ENCODE data around the gene MAPK8IP3.

Gene MAPK8IP3

DNA sequence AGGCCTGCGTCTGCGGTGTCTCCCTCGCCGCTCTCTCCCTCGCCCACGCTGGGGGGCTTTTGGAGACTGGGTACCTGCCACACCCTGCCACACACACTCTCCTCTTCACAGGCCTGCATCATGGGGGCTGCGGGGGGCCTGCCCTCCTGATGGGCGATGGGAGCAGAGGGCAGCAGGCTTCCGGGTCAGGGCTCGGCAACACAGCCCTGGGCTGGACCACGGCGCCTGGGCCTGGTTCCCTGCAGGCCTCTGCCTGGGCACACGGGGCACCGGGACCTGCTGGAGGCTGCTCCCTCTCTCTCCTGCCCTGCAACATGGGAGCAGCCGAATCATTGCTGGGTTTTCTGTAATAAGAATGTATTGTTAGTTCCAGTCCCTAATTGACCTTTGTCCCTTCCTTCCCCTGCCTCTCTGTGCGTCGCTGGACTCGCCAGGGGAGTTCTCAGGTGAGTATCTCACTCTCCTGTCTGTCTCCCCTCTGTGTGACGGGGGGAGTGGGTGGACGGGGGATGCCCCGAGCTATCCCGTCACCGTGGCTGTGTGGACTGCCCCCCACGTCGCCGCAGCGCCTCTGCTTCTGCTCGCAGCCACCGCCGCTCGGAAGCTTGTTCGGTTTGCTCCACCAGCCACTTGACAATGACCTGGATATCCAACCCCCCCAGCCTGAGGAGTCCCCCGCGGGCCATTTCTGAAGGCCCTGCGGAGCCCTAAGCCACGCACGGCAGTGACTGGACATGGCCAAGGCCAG lies 51.9 kb downstream of the MAPK8IP3 start:
- H2BK12ac ChIP-seq (ENCODE audit: low read length) = no peak overlapping the region
- H3K4me1 ChIP-seq (ENCODE audit: control insufficient read depth in 1 of 2, insufficient read depth in 2 of 2, low read length in 2 of 2) = no peaks in the 10 kb centered on the region
- H3K36me3 ChIP-seq (ENCODE audit: control insufficient read depth in 1 of 2, insufficient read depth in 2 of 2, low read length in 2 of 2) = peaks cover 37 to 50% of the 10 kb centered on the region in 2 experiments
- H3K4me3 ChIP-seq (ENCODE audit: low read depth, low read length) = no peak overlapping the region
- no peak overlapping the region for H2BK120ac ChIP-seq (ENCODE audit: insufficient read depth, low read length, poor library complexity)
- WGBS (ENCODE audit: extremely low coverage, insufficient coverage, insufficient read length) = no CpG with 5 or more reads among the region's 37 CpGs
- H3K27ac ChIP-seq (ENCODE audit: low read depth, low read length) = no peak overlapping the region
- H4K8ac ChIP-seq (ENCODE audit: low read depth, low read length) = no peak overlapping the region
- peaks cover 2% of the 10 kb centered on the region for H3K9me3 ChIP-seq (ENCODE audit: insufficient read depth, low read depth, low read length)
- no peak overlapping the region for H2AK5ac ChIP-seq (ENCODE audit: low read length)
- H3K4me2 ChIP-seq (ENCODE audit: low read length) = no peak overlapping the region
- no peak overlapping the region for H2BK5ac ChIP-seq (ENCODE audit: low read depth, low read length, poor library complexity)
- H3K79me1 ChIP-seq (ENCODE audit: low read length) = no peaks in the 10 kb centered on the region
- H3K9ac ChIP-seq (ENCODE audit: low read length) = no peak overlapping the region
- no peak overlapping the region for H2AFZ ChIP-seq (ENCODE audit: insufficient read depth, low read length, poor library complexity)
- no peak overlapping the region for H3K4ac ChIP-seq (ENCODE audit: low read depth, low read length)
- H4K12ac ChIP-seq (ENCODE audit: low read depth, low read length) = no peak overlapping the region
- H3K79me2 ChIP-seq (ENCODE audit: control insufficient read depth, insufficient read depth, low read length, poor library complexity) = no peaks in the 10 kb centered on the region
- no peak overlapping the region for H3K14ac ChIP-seq (ENCODE audit: low read length)
- no peak overlapping the region for H4K91ac ChIP-seq (ENCODE audit: low read depth, low read length)
- DNase-seq = no peak
- no peaks in the 10 kb centered on the region for H3K27me3 ChIP-seq (ENCODE audit: insufficient read depth, low read length)
- no peak overlapping the region for H3K23ac ChIP-seq (ENCODE audit: low read length)
- no peak overlapping the region for H3K18ac ChIP-seq (ENCODE audit: low read length)

DNA sequence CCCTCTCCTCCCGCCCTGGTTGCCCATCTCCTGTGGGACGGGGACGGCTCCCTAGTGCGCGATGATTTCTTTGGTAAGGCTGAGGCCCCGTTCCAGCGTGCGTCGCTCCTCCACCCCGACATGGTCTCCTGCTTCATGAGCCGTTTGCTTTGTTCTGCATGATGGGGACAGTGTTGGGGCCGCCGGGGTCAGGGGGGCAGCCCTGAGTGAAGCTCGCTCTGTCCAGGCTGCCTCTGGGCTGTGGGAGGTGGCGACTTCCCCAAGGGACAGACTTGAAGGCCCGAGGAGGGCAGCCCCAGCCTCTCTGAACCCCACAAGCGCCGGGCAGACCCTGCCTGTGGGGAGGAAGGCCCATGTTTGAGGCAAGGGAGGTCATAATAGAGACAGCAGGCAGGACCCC lies 52.9 kb downstream of the MAPK8IP3 start:
- Histone ChIP-seq H3K9me3 (ENCODE audit: insufficient read depth, low read depth, low read length) (peaks cover 2% of the 10 kb centered on the region), H2AFZ (ENCODE audit: insufficient read depth, low read length, poor library complexity) (no peak overlapping the region), H3K4me3 (ENCODE audit: low read depth, low read length) (no peak overlapping the region), H3K18ac (ENCODE audit: low read length) (no peak overlapping the region), H2BK12ac (ENCODE audit: low read length) (no peak overlapping the region), H4K91ac (ENCODE audit: low read depth, low read length) (no peak overlapping the region), H3K27me3 (ENCODE audit: insufficient read depth, low read length) (no peaks in the 10 kb centered on the region), H4K12ac (ENCODE audit: low read depth, low read length) (no peak overlapping the region), H3K4me1 (ENCODE audit: control insufficient read depth in 1 of 2, insufficient read depth in 2 of 2, low read length in 2 of 2) (no peaks in the 10 kb centered on the region), H2BK120ac (ENCODE audit: insufficient read depth, low read length, poor library complexity) (no peak overlapping the region), H3K23ac (ENCODE audit: low read length) (no peak overlapping the region), H3K4ac (ENCODE audit: low read depth, low read length) (no peak overlapping the region), H4K8ac (ENCODE audit: low read depth, low read length) (no peak overlapping the region), H3K27ac (ENCODE audit: low read depth, low read length) (no peak overlapping the region), H2BK5ac (ENCODE audit: low read depth, low read length, poor library complexity) (no peak overlapping the region), H3K9ac (ENCODE audit: low read length) (no peak overlapping the region), H3K79me2 (ENCODE audit: control insufficient read depth, insufficient read depth, low read length, poor library complexity) (no peaks in the 10 kb centered on the region), H2AK5ac (ENCODE audit: low read length) (no peak overlapping the region), H3K4me2 (ENCODE audit: low read length) (no peak overlapping the region), H3K79me1 (ENCODE audit: low read length) (no peaks in the 10 kb centered on the region), H3K14ac (ENCODE audit: low read length) (no peak overlapping the region), H3K36me3 (ENCODE audit: control insufficient read depth in 1 of 2, insufficient read depth in 2 of 2, low read length in 2 of 2) (peaks cover 41 to 55% of the 10 kb centered on the region in 2 experiments)
- WGBS (ENCODE audit: extremely low coverage, insufficient coverage, insufficient read length) = no CpG with 5 or more reads among the region's 18 CpGs
- DNase-seq = no peak

DNA sequence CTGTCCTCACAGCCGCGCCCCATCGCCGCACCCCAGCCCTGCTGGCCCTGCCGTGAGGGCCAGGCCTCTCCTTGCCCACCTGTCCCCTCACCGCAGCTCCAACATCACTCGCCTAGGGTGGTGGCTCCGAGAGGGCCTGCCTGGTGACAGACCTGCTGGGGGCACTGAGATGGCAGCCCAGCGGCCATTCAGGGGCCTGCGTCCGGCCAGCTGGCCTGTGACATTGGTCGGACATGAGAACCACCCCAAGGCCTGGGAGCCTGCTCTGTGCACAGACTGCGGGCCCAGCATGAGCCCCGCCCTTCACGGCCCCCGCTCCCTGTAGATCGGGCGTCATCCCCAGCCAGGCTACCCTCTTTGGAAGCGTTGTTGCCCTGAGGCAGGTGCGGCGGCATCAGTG lies 53.5 kb downstream of the MAPK8IP3 start:
- Histone ChIP-seq H4K12ac (ENCODE audit: low read depth, low read length) (no peak overlapping the region), H2AFZ (ENCODE audit: insufficient read depth, low read length, poor library complexity) (no peak overlapping the region), H3K14ac (ENCODE audit: low read length) (no peak overlapping the region), H3K27me3 (ENCODE audit: insufficient read depth, low read length) (no peaks in the 10 kb centered on the region), H4K8ac (ENCODE audit: low read depth, low read length) (no peak overlapping the region), H3K4ac (ENCODE audit: low read depth, low read length) (no peak overlapping the region), H3K23ac (ENCODE audit: low read length) (no peak overlapping the region), H3K36me3 (ENCODE audit: control insufficient read depth in 1 of 2, insufficient read depth in 2 of 2, low read length in 2 of 2) (peaks cover 43 to 56% of the 10 kb centered on the region in 2 experiments), H3K18ac (ENCODE audit: low read length) (no peak overlapping the region), H2BK120ac (ENCODE audit: insufficient read depth, low read length, poor library complexity) (no peak overlapping the region), H2BK12ac (ENCODE audit: low read length) (no peak overlapping the region), H2BK5ac (ENCODE audit: low read depth, low read length, poor library complexity) (no peak overlapping the region), H3K4me1 (ENCODE audit: control insufficient read depth in 1 of 2, insufficient read depth in 2 of 2, low read length in 2 of 2) (no peaks in the 10 kb centered on the region), H3K4me2 (ENCODE audit: low read length) (no peak overlapping the region), H3K4me3 (ENCODE audit: low read depth, low read length) (no peak overlapping the region), H3K9ac (ENCODE audit: low read length) (no peak overlapping the region), H3K79me2 (ENCODE audit: control insufficient read depth, insufficient read depth, low read length, poor library complexity) (no peaks in the 10 kb centered on the region), H3K79me1 (ENCODE audit: low read length) (no peaks in the 10 kb centered on the region), H3K9me3 (ENCODE audit: insufficient read depth, low read depth, low read length) (peaks cover 2% of the 10 kb centered on the region), H4K91ac (ENCODE audit: low read depth, low read length) (no peak overlapping the region), H2AK5ac (ENCODE audit: low read length) (no peak overlapping the region), H3K27ac (ENCODE audit: low read depth, low read length) (no peak overlapping the region)
- WGBS (ENCODE audit: extremely low coverage, insufficient coverage, insufficient read length) = no CpG with 5 or more reads among the region's 21 CpGs
- no peak for DNase-seq

DNA sequence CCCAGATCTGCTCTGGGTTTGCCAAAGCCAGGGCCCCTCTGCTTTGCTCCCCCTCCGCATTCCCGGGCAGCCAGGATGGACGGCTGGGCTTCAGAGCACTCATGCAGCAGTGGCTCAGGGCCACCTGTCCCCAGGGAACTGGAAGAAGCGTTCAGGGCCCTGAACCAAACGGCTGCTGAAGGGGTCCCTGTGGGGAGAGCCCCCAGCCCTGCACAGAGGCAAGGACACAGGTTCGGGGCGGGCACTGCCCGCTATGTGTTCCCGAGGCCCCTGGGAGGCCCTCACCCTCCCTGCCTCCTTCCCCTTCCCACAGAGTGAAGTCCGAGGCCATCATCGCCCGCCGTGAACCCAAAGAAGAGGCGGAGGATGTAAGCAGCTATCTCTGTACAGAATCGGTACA lies 54.9 kb downstream of the MAPK8IP3 start:
- H2BK5ac ChIP-seq (ENCODE audit: low read depth, low read length, poor library complexity) = no peak overlapping the region
- H4K8ac ChIP-seq (ENCODE audit: low read depth, low read length) = no peak overlapping the region
- no peak overlapping the region for H2AK5ac ChIP-seq (ENCODE audit: low read length)
- no peak overlapping the region for H3K27ac ChIP-seq (ENCODE audit: low read depth, low read length)
- no peak overlapping the region for H4K12ac ChIP-seq (ENCODE audit: low read depth, low read length)
- no peak overlapping the region for H2AFZ ChIP-seq (ENCODE audit: insufficient read depth, low read length, poor library complexity)
- no peaks in the 10 kb centered on the region for H3K4me1 ChIP-seq (ENCODE audit: control insufficient read depth in 1 of 2, insufficient read depth in 2 of 2, low read length in 2 of 2)
- H3K23ac ChIP-seq (ENCODE audit: low read length) = no peak overlapping the region
- no peak overlapping the region for H3K4me3 ChIP-seq (ENCODE audit: low read depth, low read length)
- H3K14ac ChIP-seq (ENCODE audit: low read length) = no peak overlapping the region
- WGBS (ENCODE audit: extremely low coverage, insufficient coverage, insufficient read length) = no CpG with 5 or more reads among the region's 15 CpGs
- peaks cover 55 to 64% of the 10 kb centered on the region in 2 experiments for H3K36me3 ChIP-seq (ENCODE audit: control insufficient read depth in 1 of 2, insufficient read depth in 2 of 2, low read length in 2 of 2)
- no peak overlapping the region for H3K4me2 ChIP-seq (ENCODE audit: low read length)
- H4K91ac ChIP-seq (ENCODE audit: low read depth, low read length) = no peak overlapping the region
- H2BK120ac ChIP-seq (ENCODE audit: insufficient read depth, low read length, poor library complexity) = no peak overlapping the region
- no peaks in the 10 kb centered on the region for H3K79me1 ChIP-seq (ENCODE audit: low read length)
- DNase-seq = no peak
- peaks cover 2% of the 10 kb centered on the region for H3K9me3 ChIP-seq (ENCODE audit: insufficient read depth, low read depth, low read length)
- H2BK12ac ChIP-seq (ENCODE audit: low read length) = no peak overlapping the region
- no peaks in the 10 kb centered on the region for H3K79me2 ChIP-seq (ENCODE audit: control insufficient read depth, insufficient read depth, low read length, poor library complexity)
- no peaks in the 10 kb centered on the region for H3K27me3 ChIP-seq (ENCODE audit: insufficient read depth, low read length)
- no peak overlapping the region for H3K4ac ChIP-seq (ENCODE audit: low read depth, low read length)
- no peak overlapping the region for H3K18ac ChIP-seq (ENCODE audit: low read length)
- H3K9ac ChIP-seq (ENCODE audit: low read length) = no peak overlapping the region

Measured in trophoblast cell (in vitro differentiated cells and primary cell).